Erythroblast (primary cell): Measurements from ENCODE around the gene ZNF778.

ENCODE experiments used
- GATA1 ChIP-seq: IDR thresholded peaks from 2 replicates; pipeline ENCODE4 v1.6.1; 2011; ENCODE audit warnings: low read depth, mild to moderate bottlenecking, control low read depth, low read length, moderate library complexity
- POLR2A ChIP-seq: IDR thresholded peaks from 2 replicates; pipeline ENCODE4 v1.6.1; 2011; ENCODE audit warnings: mild to moderate bottlenecking, low read length

DNA sequence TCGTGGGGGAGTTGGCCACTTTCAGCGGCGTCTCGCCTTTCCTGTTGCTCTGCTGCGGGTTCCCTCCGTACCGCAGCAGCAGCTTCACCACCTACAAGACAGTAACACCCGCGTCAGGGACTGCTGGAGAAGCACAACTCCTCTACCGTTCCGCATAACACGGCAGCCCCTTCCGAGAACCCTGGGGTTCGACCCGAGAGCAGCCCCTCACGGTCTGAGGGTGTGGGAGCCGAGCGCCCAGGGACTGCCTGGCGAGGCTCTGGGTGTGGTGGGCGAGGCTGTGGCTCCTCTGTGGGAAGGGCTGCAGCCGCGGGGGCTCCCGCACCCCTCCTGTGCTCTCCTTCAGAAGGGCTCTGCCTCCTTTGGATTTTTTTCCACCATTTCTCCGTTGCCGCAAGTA lies 68.6 kb downstream of the ZNF778 start:
- TF ChIP-seq POLR2A = no peak
- TF ChIP-seq GATA1 = no peak
